Gastroesophageal sphincter (tissue), 3 donors: Measurements from ENCODE around the gene ALPL.

Source experiments
- CTCF ChIP-seq, 4 experiments: fragments of 200-600 bp in 2 of 4; fragments of 450-650 bp in 2 of 4; sonication (generic) in 1 of 4; IDR thresholded peaks; one replicate each; pipeline ENCODE4 v1.5.1; 2017 to 2019; ENCODE audit warnings: antibody characterized with exemption in 4 of 4, mild to moderate bottlenecking in 2 of 4, moderate library complexity in 2 of 4
- EP300 ChIP-seq: sonication (generic); formaldehyde crosslinking; IDR thresholded peaks from one replicate; pipeline ENCODE4 v1.6.1; 2017; ENCODE audit warnings: antibody characterized with exemption, mild to moderate bottlenecking
- POLR2A ChIP-seq, 2 donors: fragments of 450-650 bp; IDR thresholded peaks; one replicate each; pipeline ENCODE4 v1.6.1; 2017; ENCODE audit warnings: antibody characterized with exemption in 2 of 2, mild to moderate bottlenecking in 2 of 2, moderate library complexity in 1 of 2

- TF ChIP-seq CTCF (IDR thresholded peaks at IDR 0.05), result no peak
- no peak for TF ChIP-seq POLR2A (IDR thresholded peaks at IDR 0.05)
- TF ChIP-seq EP300, result no peak
Observed at GRCh38 chr1:21517161-21517589, 8.0 kb downstream of the ALPL start.
